Activated naive CD8-positive, alpha-beta T cell treated with anti-CD3 and anti-CD28 coated beads for 36 hours (primary cell): ENCODE measurements around the gene GYS1. TPM values are rescaled to one million over a fixed set of nuclear protein-coding genes. Genes with fewer than 3 reads are reported as not detected.
"Not testable (repeated sequence)": the region's sequence is repeated elsewhere in the genome, so short reads cannot be mapped to it uniquely, and the experiment has no call there.

Experiments
- DNase-seq: peaks from one replicate; pipeline ENCODE4 v3.0.0; 2021
- H3K27ac Mint-ChIP-seq: one replicate; pipeline ENCODE4 v1.8.0; 2022; ENCODE audit warnings: mild to moderate bottlenecking, moderate library complexity, mixed read lengths
- H3K27me3 Mint-ChIP-seq: one replicate; pipeline ENCODE4 v1.8.0; 2022; ENCODE audit warnings: mild to moderate bottlenecking, mixed read lengths
- H3K36me3 Mint-ChIP-seq: one replicate; pipeline ENCODE4 v1.8.0; 2021; ENCODE audit warnings: mild to moderate bottlenecking, mixed read lengths
- H3K4me1 Mint-ChIP-seq: one replicate; pipeline ENCODE4 v1.8.0; 2021; ENCODE audit warnings: mixed read lengths
- H3K4me3 Mint-ChIP-seq: one replicate; pipeline ENCODE4 v1.8.0; 2022; ENCODE audit warnings: mild to moderate bottlenecking, moderate library complexity, mixed read lengths
- H3K9me3 Mint-ChIP-seq: one replicate; pipeline ENCODE4 v1.8.0; 2022; ENCODE audit warnings: mixed read lengths
- total RNA-seq, 2 experiments: library from RNA; stranded (reverse); gene quantifications; one replicate each; pipeline ENCODE4 v1.2.3, GENCODE V29; 2021

Gene GYS1
- total RNA-seq, 2 experiments from 2014 or later, result 48.9 to 57.6 TPM

- H3K27me3 Mint-ChIP-seq, result no peaks in the 10 kb centered on the region
Measured at GRCh38 chr19:48953141-48953540, 40.0 kb downstream of the GYS1 start.

DNA sequence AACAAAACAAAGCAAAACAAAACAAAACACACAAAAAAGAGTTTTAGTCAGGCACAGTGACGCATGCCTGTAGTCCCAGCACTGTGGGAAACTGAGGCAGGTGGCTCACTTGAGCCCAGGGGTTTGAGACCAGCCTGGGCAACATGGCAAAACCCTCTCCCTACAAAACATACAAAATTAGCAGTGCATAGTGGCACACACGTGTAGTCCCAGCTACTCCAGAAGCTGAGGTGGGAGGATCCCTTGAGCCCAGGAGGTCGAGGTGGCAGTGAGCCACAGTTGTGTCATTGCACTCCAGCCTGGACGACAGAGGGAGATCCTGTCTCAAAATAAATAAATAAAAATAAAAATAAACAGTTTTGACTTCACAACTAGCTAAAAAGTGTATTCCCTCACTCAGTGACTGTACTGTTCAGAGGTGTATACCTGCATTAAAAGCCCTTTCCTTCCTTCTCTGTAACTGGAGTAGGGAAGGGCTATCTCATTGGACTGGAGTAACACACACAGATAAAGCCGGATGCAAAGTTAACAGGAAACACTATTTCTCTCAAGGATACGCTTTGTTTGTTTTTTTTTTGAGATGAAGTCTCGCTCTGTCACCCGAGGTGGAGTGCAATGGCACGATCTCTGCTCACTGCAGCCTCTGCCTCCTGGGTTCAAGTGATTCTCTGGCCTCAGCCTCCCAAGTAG, 42.1 kb downstream of the GYS1 start:
- Mint-ChIP-seq H3K36me3 (peaks cover 5% of the 10 kb centered on the region), H3K27ac (no peak overlapping the region), H3K4me3 (no peak overlapping the region), H3K27me3 (no peaks in the 10 kb centered on the region), H3K4me1 (peaks cover 10% of the 10 kb centered on the region), H3K9me3 (peaks cover 4% of the 10 kb centered on the region)
- no peak for DNase-seq

More at GRCh38 chr19:48953141-48953540, 40.0 kb downstream of the GYS1 start:
- peaks cover 2% of the 10 kb centered on the region for H3K9me3 Mint-ChIP-seq
- no peak overlapping the region for H3K4me3 Mint-ChIP-seq
- peaks cover 21% of the 10 kb centered on the region for H3K4me1 Mint-ChIP-seq
- H3K36me3 Mint-ChIP-seq, result peaks cover 23% of the 10 kb centered on the region
- DNase-seq, result no peak
- no peak overlapping the region for H3K27ac Mint-ChIP-seq

- H3K4me3 Mint-ChIP-seq, result no peak overlapping the region
- no peaks in the 10 kb centered on the region for H3K27me3 Mint-ChIP-seq
- H3K9me3 Mint-ChIP-seq, result peaks cover 4% of the 10 kb centered on the region
- H3K36me3 Mint-ChIP-seq, result no peaks in the 10 kb centered on the region
- no peak for DNase-seq
- no peak overlapping the region for H3K27ac Mint-ChIP-seq
- H3K4me1 Mint-ChIP-seq, result peaks cover 4% of the 10 kb centered on the region
Measured at GRCh38 chr19:48950159-48950558, 43.0 kb downstream of the GYS1 start.

DNA sequence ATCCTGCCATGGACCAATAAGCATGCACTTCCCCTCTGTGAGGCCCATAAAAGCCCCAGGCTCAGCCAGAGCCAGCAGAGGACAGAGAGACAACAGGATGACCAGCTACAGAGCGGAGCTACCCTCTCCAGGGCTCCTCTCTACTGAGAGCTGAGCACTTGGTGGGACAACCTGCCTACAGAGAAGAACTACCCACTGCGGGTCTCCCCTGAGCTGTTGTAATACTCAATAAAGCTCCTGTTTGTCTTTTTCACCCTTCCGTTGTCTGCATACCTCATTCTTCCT, 45.9 kb downstream of the GYS1 start:
- peaks cover under 1% of the 10 kb centered on the region for H3K36me3 Mint-ChIP-seq
- no peak for DNase-seq
- H3K27ac Mint-ChIP-seq, result no peak overlapping the region
- H3K4me1 Mint-ChIP-seq, result no peaks in the 10 kb centered on the region
- H3K9me3 Mint-ChIP-seq, result peaks cover 4% of the 10 kb centered on the region
- H3K27me3 Mint-ChIP-seq, result no peaks in the 10 kb centered on the region
- H3K4me3 Mint-ChIP-seq, result no peak overlapping the region

DNA sequence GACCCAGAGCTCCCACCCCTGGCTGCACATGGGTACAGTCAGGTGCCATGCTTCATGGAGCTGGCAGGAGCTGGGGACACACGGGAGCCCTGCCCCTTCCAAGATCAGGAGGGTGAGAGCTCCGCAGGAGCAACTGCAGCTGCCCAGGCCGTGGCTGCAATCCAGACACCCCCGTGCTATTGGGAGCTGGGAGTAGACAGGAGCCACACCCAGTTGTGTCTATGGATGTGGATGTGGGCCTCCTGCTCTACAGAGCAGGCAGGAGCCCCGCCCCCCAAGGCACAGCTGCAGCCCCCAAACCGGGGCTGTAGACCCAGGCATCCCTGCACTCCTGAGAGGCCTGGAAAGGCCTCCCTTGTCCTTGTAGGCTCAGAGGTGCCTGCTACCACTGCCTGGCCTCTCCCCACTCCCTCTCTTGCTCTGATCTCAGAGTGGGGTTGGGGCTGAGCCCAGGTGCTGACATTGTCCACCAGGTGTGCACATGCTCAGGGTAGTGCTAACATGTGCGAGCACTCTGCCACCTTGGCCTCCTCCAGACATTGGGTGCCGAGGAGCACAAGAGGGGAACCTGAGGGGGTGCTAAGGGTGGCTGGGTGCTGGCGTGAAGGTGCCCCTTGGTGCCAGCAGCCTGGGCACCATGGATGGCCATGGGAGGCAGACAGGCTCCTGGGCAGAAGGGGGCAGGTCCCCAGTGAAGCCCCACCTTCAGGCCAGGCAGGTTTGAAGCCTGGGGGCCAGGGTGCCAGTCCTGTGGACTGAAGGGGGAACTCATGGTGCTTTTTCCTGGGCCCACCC, 46.4 kb downstream of the GYS1 start:
- peaks cover 3% of the 10 kb centered on the region for H3K36me3 Mint-ChIP-seq

GRCh38 chr19:48945817-48946216, 47.3 kb downstream of the GYS1 start:
- peaks cover 4% of the 10 kb centered on the region for H3K9me3 Mint-ChIP-seq
- no peak overlapping the region for H3K27ac Mint-ChIP-seq
- peaks cover 10% of the 10 kb centered on the region for H3K36me3 Mint-ChIP-seq
- no peak overlapping the region for H3K4me3 Mint-ChIP-seq
- H3K27me3 Mint-ChIP-seq, result no peaks in the 10 kb centered on the region
- no peak for DNase-seq
- no peaks in the 10 kb centered on the region for H3K4me1 Mint-ChIP-seq

More for the DNA sequence above, 46.4 kb downstream of the GYS1 start:
- peaks cover 4% of the 10 kb centered on the region for H3K9me3 Mint-ChIP-seq
- no peaks in the 10 kb centered on the region for H3K27me3 Mint-ChIP-seq
- no peak overlapping the region for H3K4me3 Mint-ChIP-seq
- DNase-seq, result no peak
- no peaks in the 10 kb centered on the region for H3K4me1 Mint-ChIP-seq
- H3K27ac Mint-ChIP-seq, result no peak overlapping the region

GRCh38 chr19:48945415-48945814, 47.7 kb downstream of the GYS1 start:
- H3K27ac Mint-ChIP-seq, result no peak overlapping the region
- DNase-seq, result no peak
- H3K27me3 Mint-ChIP-seq, result no peaks in the 10 kb centered on the region
- peaks cover 12% of the 10 kb centered on the region for H3K36me3 Mint-ChIP-seq
- no peak overlapping the region for H3K4me3 Mint-ChIP-seq
- H3K4me1 Mint-ChIP-seq, result no peaks in the 10 kb centered on the region
- H3K9me3 Mint-ChIP-seq, result peaks cover 4% of the 10 kb centered on the region

GRCh38 chr19:48943081-48943480, 50.0 kb downstream of the GYS1 start:
- Mint-ChIP-seq H3K4me1 (no peaks in the 10 kb centered on the region), H3K27me3 (no peaks in the 10 kb centered on the region), H3K36me3 (peaks cover 18% of the 10 kb centered on the region), H3K4me3 (no peak overlapping the region), H3K27ac (no peak overlapping the region), H3K9me3 (peaks cover 2% of the 10 kb centered on the region)
- DNase-seq, result no peak

- Mint-ChIP-seq H3K36me3 (peaks cover 18% of the 10 kb centered on the region), H3K4me1 (no peaks in the 10 kb centered on the region), H3K27ac (no peak overlapping the region), H3K27me3 (no peaks in the 10 kb centered on the region), H3K4me3 (no peak overlapping the region), H3K9me3 (no peaks in the 10 kb centered on the region)
- no peak for DNase-seq
Measured at GRCh38 chr19:48940902-48941301, 52.2 kb downstream of the GYS1 start.

DNA sequence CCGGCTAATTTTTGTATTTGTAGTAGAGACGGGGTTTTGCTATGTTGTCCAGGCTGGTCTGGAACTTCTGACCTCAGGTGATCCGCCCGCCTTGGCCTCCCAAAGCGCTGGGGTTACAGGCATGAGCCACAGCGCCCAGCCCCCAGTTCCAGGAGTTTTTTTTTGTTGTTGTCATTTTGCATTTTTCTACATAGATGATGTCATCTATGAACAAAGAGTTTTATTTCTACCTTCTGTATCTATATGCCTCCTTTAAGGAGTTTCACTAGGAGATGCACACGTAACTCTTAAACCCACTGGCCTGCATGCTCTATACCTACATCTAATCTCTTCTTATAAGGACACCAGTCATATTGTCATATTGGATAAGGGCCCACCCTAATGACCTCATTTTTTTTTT, 54.9 kb downstream of the GYS1 start:
- Mint-ChIP-seq H3K9me3 (no peaks in the 10 kb centered on the region), H3K27ac (no peak overlapping the region), H3K4me3 (no peak overlapping the region), H3K36me3 (peaks cover 18% of the 10 kb centered on the region), H3K27me3 (peaks cover under 1% of the 10 kb centered on the region), H3K4me1 (peaks cover 8% of the 10 kb centered on the region)
- no peak for DNase-seq

DNA sequence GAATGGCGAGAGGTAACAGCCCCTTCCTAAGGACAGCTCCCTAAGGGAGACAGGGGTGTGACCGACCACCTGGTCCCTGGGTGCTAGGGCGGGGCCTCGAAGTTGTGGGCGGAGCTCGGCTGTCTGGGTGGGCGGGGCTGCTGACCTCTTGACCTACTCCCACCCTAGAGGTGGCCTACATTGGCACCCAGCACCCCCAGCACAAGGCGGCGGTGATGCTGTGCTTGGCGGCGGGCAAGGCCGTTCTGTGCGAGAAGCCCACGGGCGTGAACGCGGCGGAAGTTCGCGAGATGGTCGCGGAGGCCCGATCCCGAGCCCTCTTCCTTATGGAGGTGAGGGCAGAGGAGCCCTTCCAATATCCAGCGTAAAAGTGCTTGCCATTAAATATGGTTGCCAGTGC, 57.2 kb downstream of the GYS1 start:
- Mint-ChIP-seq H3K4me1 (peaks cover 10% of the 10 kb centered on the region), H3K36me3 (peaks cover 9% of the 10 kb centered on the region), H3K9me3 (no peaks in the 10 kb centered on the region), H3K27ac (no peak overlapping the region), H3K27me3 (peaks cover 6% of the 10 kb centered on the region), H3K4me3 (no peak overlapping the region)
- DNase-seq, result no peak

- no peak for DNase-seq
- Mint-ChIP-seq H3K9me3 (no peaks in the 10 kb centered on the region), H3K27me3 (peaks cover 6% of the 10 kb centered on the region), H3K4me3 (no peak overlapping the region), H3K27ac (no peak overlapping the region), H3K4me1 (peaks cover 10% of the 10 kb centered on the region), H3K36me3 (peaks cover 4% of the 10 kb centered on the region)
Measured at GRCh38 chr19:48934837-48935236, 58.3 kb downstream of the GYS1 start.

- Mint-ChIP-seq H3K4me1 (peaks cover 10% of the 10 kb centered on the region), H3K36me3 (no peaks in the 10 kb centered on the region), H3K27me3 (peaks cover 6% of the 10 kb centered on the region), H3K9me3 (no peaks in the 10 kb centered on the region), H3K4me3 (peak within 1 kb of the TSS; percentile 79), H3K27ac (peak within 1 kb of the TSS; percentile 25)
- DNase-seq, result peak; percentile 85
Measured at GRCh38 chr19:48933382-48933932, 59.7 kb downstream of the GYS1 start, which contains the start of gene DHDH. Gene DHDH, plus strand, starts transcription at chr19:48933699. Its CDS starts 23 bp downstream, at chr19:48933722.

GRCh38 chr19:48928164-48929025, 64.7 kb downstream of the GYS1 start:
- Mint-ChIP-seq H3K27me3 (peaks cover 6% of the 10 kb centered on the region), H3K36me3 (no peaks in the 10 kb centered on the region), H3K27ac (no peak overlapping the region), H3K9me3 (no peaks in the 10 kb centered on the region), H3K4me3 (no peak overlapping the region), H3K4me1 (peaks cover 7% of the 10 kb centered on the region)
- DNase-seq, result no peak

- H3K36me3 Mint-ChIP-seq, H3K9me3 Mint-ChIP-seq, H3K4me3 Mint-ChIP-seq: not testable (repeated sequence)
Measured at GRCh38 chr19:48927692-48928091, 65.4 kb downstream of the GYS1 start.

More at GRCh38 chr19:48927692-48928091, 65.4 kb downstream of the GYS1 start:
- not testable (repeated sequence) for H3K27ac Mint-ChIP-seq, H3K4me1 Mint-ChIP-seq, DNase-seq, H3K27me3 Mint-ChIP-seq
